Loucy (cell line): ENCODE data around the gene CDH13.

Experiments used
- H2AFZ ChIP-seq: fragments of 200-600 bp; sonication (generic); 2 replicates; pipeline ENCODE4 v1.6.0; 2016; ENCODE audit warnings: antibody characterized with exemption, mild to moderate bottlenecking, low read length, moderate library complexity
- H3F3A ChIP-seq: fragments of 200-600 bp; 2 replicates; pipeline ENCODE4 v1.6.0; 2016; ENCODE audit warnings: antibody characterized with exemption, low read depth, mild to moderate bottlenecking
- H3K27me3 ChIP-seq: fragments of 200-600 bp; sonication (generic); 2 replicates; pipeline ENCODE4 v1.6.1; 2014; ENCODE audit warnings: low read length, mild to moderate bottlenecking; ENCODE audit not compliant: insufficient read depth, poor library complexity, severe bottlenecking
- H3K36me3 ChIP-seq: fragments of 200-600 bp; sonication (generic); 2 replicates; pipeline ENCODE4 v1.6.1; 2016; ENCODE audit warnings: low read length; ENCODE audit not compliant: insufficient read depth
- H3K4me1 ChIP-seq: fragments of 200-600 bp; sonication (generic); 2 replicates; pipeline ENCODE4 v1.5.1; 2014; ENCODE audit warnings: low read length, mild to moderate bottlenecking; ENCODE audit not compliant: insufficient read depth, poor library complexity, severe bottlenecking
- H3K4me2 ChIP-seq: fragments of 200-600 bp; sonication (generic); 2 replicates; pipeline ENCODE4 v1.6.0; 2014; ENCODE audit warnings: antibody characterized with exemption, low read length, low read depth, mild to moderate bottlenecking; ENCODE audit not compliant: poor library complexity, severe bottlenecking
- H3K4me3 ChIP-seq: fragments of 200-600 bp; sonication (generic); 2 replicates; pipeline ENCODE4 v1.5.1; 2014; ENCODE audit warnings: low read length, mild to moderate bottlenecking, mixed read lengths; ENCODE audit not compliant: poor library complexity, severe bottlenecking
- H3K79me2 ChIP-seq: fragments of 200-600 bp; sonication (generic); 2 replicates; pipeline ENCODE4 v1.6.1; 2014; ENCODE audit warnings: low read length; ENCODE audit not compliant: insufficient read depth
- H3K9ac ChIP-seq: fragments of 200-600 bp; sonication (generic); 2 replicates; pipeline ENCODE4 v1.6.0; 2014; ENCODE audit warnings: mild to moderate bottlenecking, low read depth, low read length, moderate library complexity; ENCODE audit not compliant: poor library complexity, severe bottlenecking
- H3K9me2 ChIP-seq: fragments of 200-600 bp; sonication (generic); replicated peaks from 2 replicates; pipeline ENCODE4 v1.6.1; 2016; ENCODE audit warnings: low read depth, low read length, mixed read lengths
- H3K9me3 ChIP-seq: fragments of 200-600 bp; sonication (generic); 2 replicates; pipeline ENCODE4 v1.6.1; 2014; ENCODE audit warnings: mild to moderate bottlenecking, antibody characterized with exemption, low read length, low read depth; ENCODE audit not compliant: insufficient read depth
- H4K20me1 ChIP-seq: fragments of 200-600 bp; sonication (generic); 2 replicates; pipeline ENCODE4 v1.6.0; 2014; ENCODE audit warnings: antibody characterized with exemption, low read length, mild to moderate bottlenecking; ENCODE audit not compliant: insufficient read depth, poor library complexity, severe bottlenecking
- EZH2phosphoT487 ChIP-seq: fragments of 200-600 bp; IDR thresholded peaks from 2 replicates; pipeline ENCODE4 v1.6.1; 2018; ENCODE audit warnings: antibody characterized with exemption, mild to moderate bottlenecking, moderate library complexity, borderline replicate concordance
- TF ChIP-seq, protein P1 (sequence below): fragments of 200-600 bp; sonication (generic); conservative IDR thresholded peaks from 2 replicates; pipeline ENCODE4 v1.5.1; 2014; ENCODE audit warnings: mild to moderate bottlenecking, antibody characterized with exemption, low read length

The CDH13 gene

DNA sequence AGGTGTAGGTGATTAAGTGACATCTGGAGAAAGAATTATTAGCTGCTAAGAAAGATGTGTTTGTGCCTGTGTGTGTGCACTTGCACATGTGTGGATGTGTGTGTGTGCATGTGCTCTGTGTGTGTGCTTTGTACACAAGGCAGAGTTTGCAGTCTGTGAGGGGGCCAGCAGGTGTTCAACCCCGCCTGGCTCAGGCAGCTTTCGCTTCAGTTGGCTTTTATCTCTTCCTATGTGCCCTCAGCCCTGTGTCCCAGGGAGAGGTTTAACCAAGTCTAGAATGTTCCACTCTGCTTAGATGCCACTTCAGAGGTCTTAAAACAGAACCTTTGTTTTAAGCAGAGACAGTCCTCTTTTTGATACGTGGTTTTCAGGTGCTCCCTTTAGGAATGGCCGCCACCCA lies 58.8 kb downstream of the CDH13 start:
- Histone ChIP-seq H3K9ac (no peak overlapping the region), H4K20me1 (no peaks in the 10 kb centered on the region), H2AFZ (no peak overlapping the region), H3K79me2 (no peaks in the 10 kb centered on the region), H3K4me1 (no peaks in the 10 kb centered on the region), H3K9me3 (no peaks in the 10 kb centered on the region), H3F3A (no peaks in the 10 kb centered on the region), H3K27me3 (no peaks in the 10 kb centered on the region), H3K36me3 (no peaks in the 10 kb centered on the region), H3K4me2 (no peak overlapping the region), H3K4me3 (no peak overlapping the region), H3K9me2 (no peaks in the 10 kb centered on the region)
- TF ChIP-seq, protein P1, sequence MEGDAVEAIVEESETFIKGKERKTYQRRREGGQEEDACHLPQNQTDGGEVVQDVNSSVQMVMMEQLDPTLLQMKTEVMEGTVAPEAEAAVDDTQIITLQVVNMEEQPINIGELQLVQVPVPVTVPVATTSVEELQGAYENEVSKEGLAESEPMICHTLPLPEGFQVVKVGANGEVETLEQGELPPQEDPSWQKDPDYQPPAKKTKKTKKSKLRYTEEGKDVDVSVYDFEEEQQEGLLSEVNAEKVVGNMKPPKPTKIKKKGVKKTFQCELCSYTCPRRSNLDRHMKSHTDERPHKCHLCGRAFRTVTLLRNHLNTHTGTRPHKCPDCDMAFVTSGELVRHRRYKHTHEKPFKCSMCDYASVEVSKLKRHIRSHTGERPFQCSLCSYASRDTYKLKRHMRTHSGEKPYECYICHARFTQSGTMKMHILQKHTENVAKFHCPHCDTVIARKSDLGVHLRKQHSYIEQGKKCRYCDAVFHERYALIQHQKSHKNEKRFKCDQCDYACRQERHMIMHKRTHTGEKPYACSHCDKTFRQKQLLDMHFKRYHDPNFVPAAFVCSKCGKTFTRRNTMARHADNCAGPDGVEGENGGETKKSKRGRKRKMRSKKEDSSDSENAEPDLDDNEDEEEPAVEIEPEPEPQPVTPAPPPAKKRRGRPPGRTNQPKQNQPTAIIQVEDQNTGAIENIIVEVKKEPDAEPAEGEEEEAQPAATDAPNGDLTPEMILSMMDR, result no peak
- no peak for TF ChIP-seq EZH2phosphoT487

DNA sequence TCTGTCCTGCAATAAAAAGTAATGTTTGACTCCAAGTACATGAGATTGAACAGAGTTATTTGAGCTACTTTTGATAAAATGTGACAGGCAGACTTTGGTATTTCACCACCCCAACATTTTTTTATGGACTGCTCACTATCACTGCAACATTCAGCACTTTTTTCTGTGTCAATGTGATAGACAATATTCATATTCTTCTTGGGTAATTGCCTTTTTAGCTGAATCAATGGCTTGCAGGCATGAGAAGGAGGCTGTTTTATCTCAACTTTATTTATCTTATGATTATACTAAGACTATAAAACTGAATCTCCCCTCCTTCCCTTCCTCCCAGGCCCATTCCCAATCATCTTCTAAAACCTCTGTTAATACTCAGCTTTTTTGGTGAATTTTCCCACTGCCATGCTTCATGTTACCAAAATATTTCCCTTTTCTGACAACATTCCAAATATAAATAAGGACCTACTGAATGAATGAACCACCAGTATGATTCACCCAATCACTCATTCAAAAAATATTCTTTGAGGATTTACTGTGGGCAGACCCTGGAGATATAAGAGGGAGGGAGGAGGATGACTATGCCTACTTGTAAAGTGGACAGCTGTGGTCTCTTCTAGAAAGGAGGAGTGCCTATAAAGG lies 67.6 kb downstream of the CDH13 start:
- H3F3A ChIP-seq, result no peaks in the 10 kb centered on the region
- TF ChIP-seq, protein P1, result no peak
- TF ChIP-seq EZH2phosphoT487, result no peak
- H2AFZ ChIP-seq, result no peak overlapping the region
- H3K4me3 ChIP-seq, result no peak overlapping the region
- no peak overlapping the region for H3K9ac ChIP-seq
- H3K9me2 ChIP-seq, result no peaks in the 10 kb centered on the region
- H3K9me3 ChIP-seq, result no peaks in the 10 kb centered on the region
- no peaks in the 10 kb centered on the region for H3K36me3 ChIP-seq
- no peaks in the 10 kb centered on the region for H3K4me1 ChIP-seq
- H3K79me2 ChIP-seq, result no peaks in the 10 kb centered on the region
- H4K20me1 ChIP-seq, result no peaks in the 10 kb centered on the region
- no peaks in the 10 kb centered on the region for H3K27me3 ChIP-seq
- no peak overlapping the region for H3K4me2 ChIP-seq

DNA sequence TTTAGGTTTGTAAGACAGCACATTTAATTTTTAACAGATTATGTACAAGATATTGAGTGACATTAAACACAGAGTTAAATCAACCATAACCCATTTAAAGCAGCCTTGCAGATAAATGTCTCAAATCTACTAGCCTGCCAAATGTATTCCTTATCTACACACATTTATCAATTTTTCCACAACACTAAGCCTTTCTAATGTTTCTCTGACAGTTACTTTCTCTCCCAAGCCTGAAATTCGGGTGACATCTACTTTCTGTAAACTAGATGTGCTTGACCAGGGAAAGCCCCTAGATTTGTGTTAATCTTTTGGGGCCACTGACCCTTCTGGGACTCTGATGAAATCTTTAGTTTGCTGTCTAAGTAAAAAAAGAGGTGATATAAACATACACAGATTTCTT lies 69.0 kb downstream of the CDH13 start:
- Histone ChIP-seq H4K20me1 (no peaks in the 10 kb centered on the region), H3K4me3 (no peak overlapping the region), H3K9me3 (no peaks in the 10 kb centered on the region), H3K36me3 (no peaks in the 10 kb centered on the region), H3K4me2 (no peak overlapping the region), H3K9me2 (no peaks in the 10 kb centered on the region), H3K4me1 (no peaks in the 10 kb centered on the region), H3K79me2 (no peaks in the 10 kb centered on the region), H3K9ac (no peak overlapping the region), H3F3A (no peaks in the 10 kb centered on the region), H2AFZ (no peak overlapping the region), H3K27me3 (no peaks in the 10 kb centered on the region)
- no peak for TF ChIP-seq EZH2phosphoT487
- TF ChIP-seq, protein P1, result no peak
